ENCODE results near the gene DOCK1.

DNA sequence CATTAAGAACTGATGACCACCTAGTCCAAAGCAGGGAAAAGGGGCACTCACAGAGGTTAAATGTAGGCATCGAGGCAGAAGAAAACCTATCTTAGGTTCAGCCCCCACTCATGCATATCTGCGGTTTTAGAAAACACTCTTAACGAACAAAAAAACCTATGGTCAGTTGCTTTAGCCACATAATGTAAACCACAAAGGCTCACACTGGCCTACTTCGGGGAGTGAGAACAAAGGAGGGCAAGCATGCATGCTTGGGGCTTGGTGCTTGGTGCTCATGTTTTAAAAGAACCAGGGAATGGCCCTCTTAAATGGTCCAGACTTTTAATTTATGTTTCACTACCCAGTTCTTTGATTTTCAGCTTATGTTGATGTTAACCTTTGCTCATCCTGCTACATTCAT is 276.9 kb downstream of the DOCK1 start:
- TF ChIP-seq, protein P1, sequence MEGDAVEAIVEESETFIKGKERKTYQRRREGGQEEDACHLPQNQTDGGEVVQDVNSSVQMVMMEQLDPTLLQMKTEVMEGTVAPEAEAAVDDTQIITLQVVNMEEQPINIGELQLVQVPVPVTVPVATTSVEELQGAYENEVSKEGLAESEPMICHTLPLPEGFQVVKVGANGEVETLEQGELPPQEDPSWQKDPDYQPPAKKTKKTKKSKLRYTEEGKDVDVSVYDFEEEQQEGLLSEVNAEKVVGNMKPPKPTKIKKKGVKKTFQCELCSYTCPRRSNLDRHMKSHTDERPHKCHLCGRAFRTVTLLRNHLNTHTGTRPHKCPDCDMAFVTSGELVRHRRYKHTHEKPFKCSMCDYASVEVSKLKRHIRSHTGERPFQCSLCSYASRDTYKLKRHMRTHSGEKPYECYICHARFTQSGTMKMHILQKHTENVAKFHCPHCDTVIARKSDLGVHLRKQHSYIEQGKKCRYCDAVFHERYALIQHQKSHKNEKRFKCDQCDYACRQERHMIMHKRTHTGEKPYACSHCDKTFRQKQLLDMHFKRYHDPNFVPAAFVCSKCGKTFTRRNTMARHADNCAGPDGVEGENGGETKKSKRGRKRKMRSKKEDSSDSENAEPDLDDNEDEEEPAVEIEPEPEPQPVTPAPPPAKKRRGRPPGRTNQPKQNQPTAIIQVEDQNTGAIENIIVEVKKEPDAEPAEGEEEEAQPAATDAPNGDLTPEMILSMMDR (IDR thresholded peaks at IDR 0.05): no peak
- no peak for TF ChIP-seq POLR2A (IDR thresholded peaks at IDR 0.05)
